ENCODE measurements around the gene TMEM181. TPM values are rescaled to one million over a fixed set of nuclear protein-coding genes. Genes with fewer than 3 reads are reported as not detected.

TMEM181 gene
- total RNA-seq, 1 experiment from 2014 or later: 24.1 TPM

- no peak for DNase-seq (ENCODE audit: low read depth)
Measured at GRCh38 chr6:158684311-158684710, 124.4 kb downstream of the TMEM181 start.

- no peak for DNase-seq (ENCODE audit: low read depth)
Measured at GRCh38 chr6:158684745-158685324, 124.9 kb downstream of the TMEM181 start.

Small RNAs within 50 kb of the gene (small RNA-seq; reads per million reads assigned to genes)
- gene MIR7161: not detected

Other genes with a start within 250 kb of the TMEM181 start
- gene TULP4, start 247.6 kb upstream of the TMEM181 start, total RNA-seq (2014; rRNA removed; shearing (Covaris generic)): 24.9 and 27.8 TPM in 2 replicates
- gene DYNLT1, start 84.7 kb downstream of the TMEM181 start, total RNA-seq (2014; rRNA removed; shearing (Covaris generic)): 47.4 and 63.4 TPM in 2 replicates
- gene SYTL3, start 90.0 kb downstream of the TMEM181 start, total RNA-seq (2014; rRNA removed; shearing (Covaris generic)): 5.5 and 5.7 TPM in 2 replicates

Measured in HT1080 (cell line).